Measurements from ENCODE around the gene GPR142.

The GPR142 gene

GRCh38 chr17:74371653-74372147, 4.4 kb downstream of the GPR142 start:
- no peak for FAIRE-seq

DNA sequence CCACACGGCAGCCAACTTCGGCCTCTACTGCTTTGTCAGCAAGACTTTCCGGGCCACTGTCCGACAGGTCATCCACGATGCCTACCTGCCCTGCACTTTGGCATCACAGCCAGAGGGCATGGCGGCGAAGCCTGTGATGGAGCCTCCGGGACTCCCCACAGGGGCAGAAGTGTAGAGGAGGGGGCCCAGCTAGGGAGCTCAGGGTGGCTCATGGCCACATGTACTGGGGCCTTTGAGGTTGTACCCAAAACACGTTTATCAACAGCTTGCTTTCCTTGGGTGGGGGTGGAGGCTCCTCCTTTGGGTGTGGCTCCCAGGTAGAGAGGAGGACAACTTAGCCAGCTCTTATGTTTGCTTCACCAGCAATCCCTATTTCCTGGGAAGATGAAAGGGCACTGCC, 5.1 kb downstream of the GPR142 start:
- no peak for FAIRE-seq

DNA sequence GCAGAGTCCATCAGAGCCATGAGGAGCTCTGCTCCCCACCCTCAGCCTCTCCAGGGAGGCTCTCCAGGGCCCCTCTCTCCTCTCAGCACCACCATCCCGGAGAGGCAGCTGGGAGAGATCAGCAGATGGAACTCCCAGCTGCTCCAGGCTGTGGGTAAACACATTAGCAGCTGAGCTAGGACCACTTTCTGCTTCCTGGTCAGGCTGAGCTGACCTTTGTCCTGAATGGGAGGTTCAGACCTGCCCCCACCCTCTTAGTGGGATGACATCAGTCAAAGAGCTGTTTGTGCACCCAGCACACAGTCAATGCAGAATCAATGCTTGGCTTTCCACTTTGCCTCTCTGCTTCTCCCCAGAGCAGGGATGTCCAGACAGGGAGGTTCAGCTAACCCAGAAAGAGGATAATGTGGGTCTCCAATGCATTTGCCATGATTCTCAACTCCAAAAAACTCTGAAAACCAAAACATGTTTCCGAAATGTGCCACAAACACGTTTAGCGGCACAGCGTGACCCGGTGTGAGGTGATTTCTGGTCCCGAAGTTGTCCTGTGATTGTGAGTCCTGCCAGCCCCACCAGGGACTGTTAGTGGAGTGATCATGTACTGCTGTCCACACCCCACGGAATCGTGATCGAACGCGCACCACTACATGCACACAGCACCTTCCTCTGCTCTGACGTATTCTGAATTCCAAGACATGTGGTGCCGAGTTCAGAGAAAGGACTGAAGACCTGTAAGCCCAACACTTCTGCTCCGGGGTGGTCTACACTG, 6.7 kb downstream of the GPR142 start:
- FAIRE-seq, result no peak

- no peak for FAIRE-seq
These were observed 7.6 kb downstream of the GPR142 start for GRCh38 chr17:74374858-74375257.

DNA sequence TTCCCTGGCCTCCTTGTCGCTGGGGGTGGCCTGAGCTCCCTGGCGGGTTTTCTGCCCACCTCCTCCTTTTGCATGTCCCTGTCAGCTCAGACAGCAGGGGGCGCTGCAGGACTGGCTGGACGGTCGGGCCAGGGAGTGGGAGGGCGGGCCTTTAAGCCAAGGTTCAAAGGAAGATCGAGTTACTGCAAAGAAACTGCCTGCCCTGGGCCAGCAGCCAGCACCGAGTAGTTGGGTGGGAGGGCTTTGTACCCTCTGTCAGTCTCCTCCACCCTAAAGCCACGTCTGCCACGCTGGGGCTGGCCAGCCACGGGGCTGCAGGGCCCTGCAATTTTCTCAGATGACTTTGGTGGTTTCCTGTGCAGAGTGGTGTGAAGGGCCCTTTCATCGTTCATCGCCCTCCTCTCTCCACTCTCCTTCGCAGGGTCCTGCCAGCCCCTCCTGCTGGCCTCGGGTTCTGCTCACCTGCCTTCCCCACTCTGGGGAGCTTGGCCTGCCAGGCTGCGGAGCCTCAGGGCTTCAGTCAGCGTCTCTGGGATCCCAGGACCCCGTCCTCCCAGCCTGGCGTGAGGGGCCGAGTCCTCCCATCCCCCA, 12.3 kb downstream of the GPR142 start:
- no peak for FAIRE-seq

DNA sequence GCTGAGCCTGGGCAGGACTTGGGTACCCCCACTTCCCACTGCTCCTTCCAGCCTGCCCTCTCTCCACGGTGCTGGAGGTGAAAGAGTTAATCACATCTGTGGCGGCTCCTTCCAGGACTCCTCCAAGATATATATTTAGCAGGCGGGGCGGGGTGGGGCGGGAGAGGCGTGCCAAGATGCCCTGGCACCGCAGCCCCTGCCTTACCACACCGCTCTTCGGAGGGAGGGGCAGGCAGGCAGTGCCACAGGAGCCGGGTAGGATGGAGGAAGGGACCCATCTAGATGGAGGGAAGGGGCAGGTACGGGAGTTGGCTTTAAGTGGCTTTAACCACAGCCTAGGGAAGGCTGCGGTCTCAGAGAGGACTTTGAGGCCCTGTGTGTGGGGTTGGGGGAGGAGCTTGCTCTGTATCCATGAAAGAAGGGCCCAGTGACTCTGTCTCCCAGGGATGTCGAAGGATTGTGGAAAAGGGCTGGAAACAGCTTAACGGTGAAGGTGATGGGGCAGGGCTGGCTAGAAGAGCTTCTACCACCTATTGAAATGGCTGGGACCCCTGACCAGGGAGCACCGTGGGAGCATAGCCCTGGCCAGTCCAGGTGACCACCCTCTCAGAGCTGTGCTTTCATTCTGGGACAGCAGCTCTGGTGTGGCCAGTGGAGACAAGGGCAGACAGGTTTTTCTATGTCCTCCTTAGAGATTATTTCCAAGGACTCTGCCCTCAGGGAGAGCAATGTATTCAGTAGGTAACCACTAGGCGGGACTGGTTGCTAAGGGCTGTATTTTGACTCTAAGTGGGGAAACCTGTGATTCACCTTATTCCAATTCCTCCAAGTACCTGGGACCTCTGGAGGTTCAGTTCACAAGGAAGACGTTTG, 13.0 kb downstream of the GPR142 start:
- no peak for FAIRE-seq

DNA sequence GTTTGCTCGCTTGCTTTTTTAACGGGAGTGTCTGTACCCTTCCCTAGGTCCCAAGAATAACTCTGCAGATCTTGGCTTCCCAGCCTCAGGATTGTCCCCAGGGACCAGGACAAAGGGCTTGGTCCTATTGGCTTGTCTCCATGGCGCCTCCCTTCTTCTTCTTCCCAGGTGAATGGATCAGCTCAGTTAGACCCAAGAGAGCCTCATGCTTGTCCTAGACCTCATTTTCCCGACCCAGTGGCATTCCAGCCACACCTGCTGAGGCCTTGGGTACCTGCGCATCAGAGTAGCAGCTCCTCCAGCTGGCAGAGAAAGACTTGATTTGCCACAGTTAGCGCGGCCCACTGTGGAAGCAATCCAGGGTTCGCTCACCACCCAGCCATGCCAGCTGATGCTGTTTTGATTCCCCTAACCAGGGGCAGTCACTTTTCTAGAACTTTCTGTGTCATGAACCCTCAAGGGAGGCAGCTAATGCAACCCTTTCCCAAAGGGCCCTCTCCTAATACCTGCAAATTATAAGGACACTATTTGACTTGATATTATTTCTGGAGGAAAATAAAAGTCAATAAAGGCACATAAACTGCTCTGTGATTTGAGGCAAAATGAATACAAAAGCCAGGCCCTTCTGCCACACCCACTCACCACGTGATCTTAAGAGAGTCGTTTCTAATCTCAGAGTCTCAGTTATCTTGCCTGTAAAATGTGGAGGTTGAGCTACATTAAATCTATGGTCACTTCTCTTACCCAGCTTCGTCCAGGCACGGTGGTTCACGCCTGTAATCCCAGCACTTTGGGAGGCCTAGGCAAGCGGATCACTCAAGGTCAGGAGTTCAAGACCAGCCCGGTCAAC, 13.9 kb downstream of the GPR142 start:
- no peak for FAIRE-seq

- FAIRE-seq, result no peak
These were observed 15.8 kb downstream of the GPR142 start for GRCh38 chr17:74383141-74383540.

DNA sequence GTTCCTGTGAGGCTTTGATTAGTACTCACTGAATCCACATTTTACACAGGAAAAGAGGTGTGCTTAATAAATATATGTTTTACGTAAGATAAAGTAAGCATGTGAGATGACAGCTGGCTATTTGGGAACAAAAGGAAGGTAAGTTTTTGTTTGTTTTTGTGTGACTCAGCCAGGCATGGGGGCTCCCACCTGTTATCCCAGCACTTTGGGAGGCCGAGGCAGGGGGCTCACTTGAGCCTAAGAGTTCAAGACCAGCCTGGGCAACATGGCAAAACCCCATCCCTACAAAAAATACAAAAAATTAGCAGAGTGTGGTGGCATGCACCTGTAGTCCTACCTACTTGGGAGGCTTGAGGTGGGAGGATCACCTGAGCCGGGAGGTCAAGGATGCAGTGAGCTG, 17.9 kb downstream of the GPR142 start:
- no peak for FAIRE-seq

GRCh38 chr17:74386386-74386785, 19.1 kb downstream of the GPR142 start:
- FAIRE-seq, result no peak

GRCh38 chr17:74387365-74388218, 20.3 kb downstream of the GPR142 start:
- FAIRE-seq, result no peak

- no peak for FAIRE-seq
These were observed 21.9 kb downstream of the GPR142 start for GRCh38 chr17:74389084-74389753.

DNA sequence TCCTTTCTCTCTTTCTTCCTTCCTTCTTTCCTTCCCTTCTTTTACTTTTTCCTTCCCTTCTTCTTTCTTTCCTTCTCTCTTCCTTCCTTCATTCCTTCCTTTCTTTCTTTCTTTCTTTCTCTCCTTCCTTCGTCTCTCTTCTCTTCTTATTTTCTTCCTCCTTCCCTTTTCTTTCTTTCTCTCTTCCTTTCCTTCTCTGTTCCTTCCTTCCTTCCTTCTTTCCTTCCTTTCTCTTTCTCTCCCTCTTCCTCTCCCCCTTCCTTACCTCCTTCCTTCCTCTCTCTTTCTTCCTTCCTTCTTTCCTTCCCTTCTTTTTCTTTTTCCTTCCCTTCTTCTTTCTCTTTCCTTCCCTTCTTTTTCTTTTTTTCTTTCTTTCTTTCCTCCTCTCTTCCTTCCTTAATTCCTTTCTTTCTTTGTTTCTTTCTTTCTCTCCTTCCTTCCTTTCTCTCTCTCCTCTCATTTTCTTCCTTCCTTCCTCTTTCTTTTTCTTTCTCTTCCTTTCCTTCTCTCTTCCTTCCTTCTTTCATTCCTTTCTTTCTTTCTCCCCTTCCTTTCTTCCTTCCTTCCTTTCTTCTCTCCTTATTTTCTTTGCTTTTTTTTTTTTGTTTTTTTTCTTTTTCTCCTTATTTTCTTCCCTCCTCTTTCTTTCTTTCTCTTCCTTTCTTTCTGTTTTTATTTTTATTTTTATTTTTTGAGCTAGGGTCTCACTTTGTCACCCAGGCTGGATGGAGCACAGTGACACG, 22.8 kb downstream of the GPR142 start:
- no peak for FAIRE-seq

DNA sequence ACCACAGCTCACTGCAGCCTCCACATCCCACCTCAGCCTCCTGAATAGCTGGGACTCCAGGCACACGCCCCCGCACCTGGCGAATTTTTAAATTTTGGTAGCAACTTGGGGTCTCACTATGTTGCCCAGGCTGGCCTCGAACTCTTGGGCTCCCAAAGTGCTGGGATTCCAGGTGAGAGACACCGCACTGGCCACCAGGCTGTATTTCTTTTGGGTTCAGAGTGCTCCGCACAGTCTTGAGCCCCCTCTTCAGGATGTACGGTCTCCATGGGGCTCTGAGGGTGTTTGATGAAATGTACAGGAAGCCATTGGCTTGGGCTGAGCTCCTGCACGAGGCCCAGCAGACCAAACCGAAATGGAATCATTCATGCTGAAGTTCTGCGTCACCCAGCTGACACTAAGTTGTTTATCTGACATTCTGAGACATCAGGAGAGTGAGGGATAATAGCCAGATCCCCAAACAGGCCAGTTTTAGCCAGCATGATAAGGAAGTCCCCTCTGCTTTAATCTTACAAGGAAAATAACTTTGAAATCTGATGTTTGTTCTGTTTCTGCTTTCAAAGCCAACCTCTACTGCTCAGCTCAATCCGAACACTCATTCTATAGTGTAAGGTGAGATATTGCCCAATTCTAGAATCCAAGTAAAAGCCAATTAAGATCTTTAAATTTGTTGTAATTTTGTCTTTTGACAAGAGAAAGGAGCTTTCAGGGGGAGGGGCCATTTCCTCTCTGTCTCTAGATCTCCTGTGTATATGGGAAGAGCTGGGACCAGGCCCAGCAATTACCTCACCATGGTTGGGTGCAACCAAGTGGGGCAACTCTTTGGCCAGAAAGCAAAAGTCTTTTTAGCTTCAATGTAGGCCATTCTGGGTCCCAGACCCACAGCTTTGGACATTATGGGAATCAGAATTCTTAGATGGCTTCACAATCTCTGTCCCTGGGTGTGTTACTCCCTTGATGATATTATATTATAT, 23.7 kb downstream of the GPR142 start:
- no peak for FAIRE-seq

- FAIRE-seq, result no peak
These were observed 24.5 kb downstream of the GPR142 start for GRCh38 chr17:74391771-74392170.

DNA sequence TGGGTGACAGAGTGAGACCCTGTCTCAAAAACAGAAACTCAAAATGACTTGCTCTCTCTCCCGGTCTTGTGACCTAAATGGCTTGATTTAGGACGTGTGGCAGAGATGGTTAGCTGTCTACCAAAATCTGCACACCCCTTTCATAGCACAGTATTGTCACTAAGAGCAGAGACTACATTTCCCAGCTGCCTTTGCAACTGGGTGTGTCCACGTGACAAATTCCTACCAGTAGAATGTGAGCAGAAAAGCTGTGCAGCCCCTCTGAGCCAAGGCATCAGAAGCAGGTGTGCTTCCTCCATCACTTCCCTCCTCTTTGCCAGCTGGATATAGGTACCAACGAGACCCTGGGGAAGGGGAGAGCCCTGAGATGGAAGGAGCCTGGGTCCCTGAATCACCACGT, 25.5 kb downstream of the GPR142 start:
- no peak for FAIRE-seq

GRCh38 chr17:74393346-74393942, 26.1 kb downstream of the GPR142 start:
- no peak for FAIRE-seq

GRCh38 chr17:74394275-74394950, 27.1 kb downstream of the GPR142 start:
- FAIRE-seq, result no peak
